Fibroblast of skin of left quadriceps (primary cell): ENCODE results near the gene SLC49A3.

Experiments used
- DNase-seq, 2 experiments: peaks; one replicate each; pipeline ENCODE4 v3.0.0-alpha.2; 2013; ENCODE audit warnings: low read depth in 2 of 2

Gene SLC49A3

GRCh38 chr4:633406-633805 is 55.5 kb downstream of the SLC49A3 start:
- no peak for DNase-seq

- DNase-seq: no peak
Measured at GRCh38 chr4:632926-633325, 56.0 kb downstream of the SLC49A3 start.

- DNase-seq: no peak
Measured at GRCh38 chr4:632196-632790, 56.7 kb downstream of the SLC49A3 start.
